Body of pancreas (tissue), 4 donors: Measurements from ENCODE around the gene TBL3. TPM values are rescaled to one million over a fixed set of nuclear protein-coding genes. Genes with fewer than 3 reads are reported as not detected.
A peak's percentile ranks its signal among the peaks of the same experiment; 100 is the strongest.

Experiments
- ATAC-seq: fragments of 150-250 bp; one replicate; pipeline ENCODE4 v1.9.1; 2016
- DNase-seq, 4 donors: peaks; one replicate each; pipeline ENCODE4 v3.0.0-alpha.2; 2019
- H3K27ac ChIP-seq, 4 donors: fragments of 200-600 bp; sonication (generic); 1 replicate in 3 of 4; 2 replicates in 1 of 4; pipeline versions ENCODE4 v1.5.1 to v1.6.1; 2016 to 2019; ENCODE audit warnings: mild to moderate bottlenecking in 1 of 4, mixed read lengths in 1 of 4, moderate library complexity in 1 of 4
- H3K27me3 ChIP-seq, 2 donors: fragments of 200-600 bp; sonication (generic); one replicate each; pipeline ENCODE4 v1.6.0; 2016; ENCODE audit warnings: mild to moderate bottlenecking in 1 of 2
- H3K36me3 ChIP-seq, 2 donors: fragments of 200-600 bp; sonication (generic); replicated peaks in 1 of 2; 2 replicates each; pipeline ENCODE4 v1.5.1; 2016; ENCODE audit warnings: low read depth in 2 of 2; ENCODE audit not compliant: insufficient read depth in 1 of 2
- H3K4me1 ChIP-seq: fragments of 200-600 bp; sonication (generic); one replicate; pipeline ENCODE4 v1.6.0; 2016
- H3K4me3 ChIP-seq, 2 donors: fragments of 200-600 bp; sonication (generic); 1 replicate in 1 of 2; 2 replicates in 1 of 2; pipeline ENCODE4 v1.5.1; 2016 to 2019
- H3K9me3 ChIP-seq, 3 donors: fragments of 200-600 bp; sonication (generic); 1 replicate in 2 of 3; 2 replicates in 1 of 3; pipeline ENCODE4 v1.5.1; 2016
- POLR2A ChIP-seq, 3 donors: fragments of 450-650 bp; IDR thresholded peaks; one replicate each; pipeline ENCODE4 v1.6.1; 2016; ENCODE audit warnings: antibody characterized with exemption in 3 of 3, mild to moderate bottlenecking in 2 of 3
- WGBS, 2 donors: methylation state at CpG; one replicate each; pipeline ENCODE4 v1.1.5; 2017; 5-methylcytosine and 5-hydroxymethylcytosine counted together
- intact Hi-C: fragments of 100-400 bp; cut with DNase I; formaldehyde crosslinking; loops from one replicate; pipeline ENCODE4 v1.15.1; 2023
- total RNA-seq, 2 donors: library from RNA; depleted of rRNA; stranded (reverse); fragments of >200 nt; gene quantifications; one replicate each; pipeline ENCODE4 v1.1.0, GENCODE V29; 2016
- TF ChIP-seq, protein P1 (sequence below), 7 experiments: fragments of 450-650 bp in 4 of 7; fragments of 200-600 bp in 3 of 7; sonication (generic) in 3 of 7; IDR thresholded peaks; one replicate each; pipeline ENCODE4 v1.5.1; 2016 to 2019; ENCODE audit warnings: antibody characterized with exemption in 7 of 7

TBL3 gene
- total RNA-seq, 2 donors from 2014 or later: 38.9 to 40.7 TPM

- 8 to 50% methylated on average over 2 to 77 of the region's 96 CpGs for WGBS, 2 donors
- no peaks in the 10 kb centered on the region for H3K9me3 ChIP-seq
- DNase-seq (peak; percentile 90 to 95 (median 92)), ATAC-seq (peak; percentile 74)
- H3K4me1 ChIP-seq: peaks cover 36% of the 10 kb centered on the region
- intact Hi-C loops: no loop called here
- TF ChIP-seq, protein P1, sequence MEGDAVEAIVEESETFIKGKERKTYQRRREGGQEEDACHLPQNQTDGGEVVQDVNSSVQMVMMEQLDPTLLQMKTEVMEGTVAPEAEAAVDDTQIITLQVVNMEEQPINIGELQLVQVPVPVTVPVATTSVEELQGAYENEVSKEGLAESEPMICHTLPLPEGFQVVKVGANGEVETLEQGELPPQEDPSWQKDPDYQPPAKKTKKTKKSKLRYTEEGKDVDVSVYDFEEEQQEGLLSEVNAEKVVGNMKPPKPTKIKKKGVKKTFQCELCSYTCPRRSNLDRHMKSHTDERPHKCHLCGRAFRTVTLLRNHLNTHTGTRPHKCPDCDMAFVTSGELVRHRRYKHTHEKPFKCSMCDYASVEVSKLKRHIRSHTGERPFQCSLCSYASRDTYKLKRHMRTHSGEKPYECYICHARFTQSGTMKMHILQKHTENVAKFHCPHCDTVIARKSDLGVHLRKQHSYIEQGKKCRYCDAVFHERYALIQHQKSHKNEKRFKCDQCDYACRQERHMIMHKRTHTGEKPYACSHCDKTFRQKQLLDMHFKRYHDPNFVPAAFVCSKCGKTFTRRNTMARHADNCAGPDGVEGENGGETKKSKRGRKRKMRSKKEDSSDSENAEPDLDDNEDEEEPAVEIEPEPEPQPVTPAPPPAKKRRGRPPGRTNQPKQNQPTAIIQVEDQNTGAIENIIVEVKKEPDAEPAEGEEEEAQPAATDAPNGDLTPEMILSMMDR (IDR thresholded peaks at IDR 0.05): no peak
- peak in 1 of 3 donors; percentile 14 for TF ChIP-seq POLR2A (IDR thresholded peaks at IDR 0.05)
- H3K27ac ChIP-seq: peak overlapping the region in 2 of 4 donors; percentile 17 to 52
- H3K27me3 ChIP-seq: peaks cover 0 to 19% of the 10 kb centered on the region in 2 donors
- H3K4me3 ChIP-seq: no peak overlapping the region
- no peaks in the 10 kb centered on the region for H3K36me3 ChIP-seq
These were observed 20.3 kb downstream of the TBL3 start for GRCh38 chr16:1991948-1992703.

- intact Hi-C loops: no loop called here
- no peak overlapping the region for H3K4me3 ChIP-seq
- peaks cover 0 to 19% of the 10 kb centered on the region in 2 donors for H3K27me3 ChIP-seq
- H3K36me3 ChIP-seq: peaks cover 0 to under 1% of the 10 kb centered on the region in 2 donors
- no peak overlapping the region for H3K27ac ChIP-seq
- ATAC-seq (no peak), DNase-seq (no peak)
- no peak for TF ChIP-seq POLR2A (IDR thresholded peaks at IDR 0.05)
- TF ChIP-seq, protein P1 (IDR thresholded peaks at IDR 0.05): no peak
- no peaks in the 10 kb centered on the region for H3K9me3 ChIP-seq
- 53% methylated on average over 44 of the region's 50 CpGs; no CpG with 5 or more reads in 1 of the 2 donors for WGBS, 2 donors
- peaks cover 36% of the 10 kb centered on the region for H3K4me1 ChIP-seq
These were observed 21.0 kb downstream of the TBL3 start for GRCh38 chr16:1992704-1993317.

GRCh38 chr16:1993731-1994131 lies 21.9 kb downstream of the TBL3 start:
- Histone ChIP-seq H3K9me3 (no peaks in the 10 kb centered on the region), H3K4me1 (peaks cover 29% of the 10 kb centered on the region), H3K27me3 (peaks cover 0 to 16% of the 10 kb centered on the region in 2 donors), H3K4me3 (no peak overlapping the region), H3K36me3 (peaks cover 4 to 5% of the 10 kb centered on the region in 2 donors), H3K27ac (no peak overlapping the region)
- ATAC-seq (no peak), DNase-seq (no peak)
- intact Hi-C loops: no loop called here
- TF ChIP-seq POLR2A (IDR thresholded peaks at IDR 0.05): no peak
- TF ChIP-seq, protein P1 (IDR thresholded peaks at IDR 0.05): no peak
- WGBS, 2 donors: 43 to 53% methylated on average over 2 of the region's 2 CpGs

DNA sequence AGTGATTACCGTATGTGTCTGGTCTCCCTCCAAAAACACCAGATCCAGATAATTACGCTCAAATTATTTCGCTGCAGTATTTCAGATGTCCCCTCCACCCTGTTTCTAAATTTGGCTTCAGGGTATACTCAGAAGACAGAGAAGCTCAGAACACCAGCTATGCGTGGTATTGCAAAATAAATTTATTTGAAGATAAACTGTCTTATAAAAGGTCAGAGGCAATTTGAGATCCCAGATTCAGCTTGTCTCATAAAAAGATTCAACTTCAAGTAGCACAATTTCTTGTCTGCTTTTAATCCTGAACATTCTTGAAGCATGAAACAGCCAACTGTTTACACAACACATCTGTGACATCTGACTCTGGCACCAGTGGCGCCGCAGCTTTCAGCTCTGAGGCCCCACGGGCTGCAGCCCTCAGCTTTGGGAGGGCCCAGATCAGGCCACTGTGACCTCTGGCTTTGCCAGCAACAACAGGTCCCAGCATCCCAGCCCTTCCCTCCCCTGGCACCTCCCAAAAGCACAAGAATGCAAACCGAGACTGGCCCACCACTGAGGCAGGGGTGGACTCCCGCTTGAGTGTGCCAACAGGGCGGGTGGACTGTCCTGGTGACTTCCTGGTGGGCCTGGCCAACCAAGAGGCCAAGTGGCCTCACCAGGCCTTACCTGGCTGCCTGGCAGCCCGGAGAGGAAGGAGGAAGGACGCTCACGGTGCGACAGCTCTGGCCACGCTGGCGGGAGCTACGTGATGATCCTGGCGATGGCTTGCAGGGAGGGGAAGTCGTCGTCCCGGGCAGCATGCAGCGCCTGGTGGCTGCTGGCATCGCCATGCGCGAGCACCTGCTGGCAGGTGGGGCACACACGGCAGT lies 25.9 kb downstream of the TBL3 start:
- no peak for DNase-seq
- H3K4me1 ChIP-seq: no peaks in the 10 kb centered on the region
- TF ChIP-seq, protein P1 (IDR thresholded peaks at IDR 0.05): no peak
- no peak for TF ChIP-seq POLR2A (IDR thresholded peaks at IDR 0.05)
- H3K36me3 ChIP-seq: peaks cover 33% of the 10 kb centered on the region in 2 donors
- WGBS, 2 donors: 83 to 86% methylated on average over 18 to 25 of the region's 26 CpGs
- no peak overlapping the region for H3K4me3 ChIP-seq
- H3K27me3 ChIP-seq: no peaks in the 10 kb centered on the region
- H3K27ac ChIP-seq: peak overlapping the region in 1 of 4 donors; percentile 37
- intact Hi-C loops: no loop called here
- ATAC-seq: no peak
- H3K9me3 ChIP-seq: no peaks in the 10 kb centered on the region
